BLaER1 (cell line): ENCODE data around the gene ARHGDIG.
A peak's percentile ranks its signal among the peaks of the same experiment; 100 is the strongest.
"Not testable (repeated sequence)": the region's sequence is repeated elsewhere in the genome, so short reads cannot be mapped to it uniquely, and the experiment has no call there.

ENCODE experiments used
- H3K27ac ChIP-seq: shearing (Covaris generic); formaldehyde crosslinking; 2 replicates; pipeline ENCODE4 v1.8.1; 2022
- H3K27me3 ChIP-seq: shearing (Covaris generic); formaldehyde crosslinking; 2 replicates; pipeline ENCODE4 v1.8.1; 2022
- H3K36me3 ChIP-seq: shearing (Covaris generic); formaldehyde crosslinking; 2 replicates; pipeline ENCODE4 v1.8.1; 2022
- H3K4me1 ChIP-seq: shearing (Covaris generic); formaldehyde crosslinking; 2 replicates; pipeline ENCODE4 v1.8.1; 2022
- H3K4me2 ChIP-seq: shearing (Covaris generic); formaldehyde crosslinking; 2 replicates; pipeline ENCODE4 v1.8.1; 2022
- H3K4me3 ChIP-seq: shearing (Covaris generic); formaldehyde crosslinking; 2 replicates; pipeline ENCODE4 v1.8.1; 2022
- H3K9ac ChIP-seq: shearing (Covaris generic); formaldehyde crosslinking; 2 replicates; pipeline ENCODE4 v1.8.1; 2022
- H3K9me3 ChIP-seq: shearing (Covaris generic); formaldehyde crosslinking; 2 replicates; pipeline ENCODE4 v1.8.1; 2022
- H4K20me1 ChIP-seq: shearing (Covaris generic); formaldehyde crosslinking; 2 replicates; pipeline ENCODE4 v1.8.1; 2022
- Cebpa-rat ChIP-seq: shearing (Covaris generic); IDR thresholded peaks from 2 replicates; pipeline ENCODE4 v1.8.1; 2022

The ARHGDIG gene

GRCh38 chr16:252366-253337 is 27.7 kb upstream of the ARHGDIG start:
- peaks cover 56% of the 10 kb centered on the region for H3K4me1 ChIP-seq

GRCh38 chr16:253833-254232 is 26.6 kb upstream of the ARHGDIG start:
- Histone ChIP-seq H4K20me1 (no peaks in the 10 kb centered on the region), H3K4me3 (peak overlapping the region; percentile 39; the same call in 1 of the 2 replicates), H3K27ac (peak overlapping the region; percentile 72), H3K9ac (peak overlapping the region; percentile 46; the same call in 1 of the 2 replicates), H3K4me1 (peaks cover 56% of the 10 kb centered on the region), H3K4me2 (peak overlapping the region; percentile 85), H3K36me3 (peaks cover 64% of the 10 kb centered on the region), H3K9me3 (no peaks in the 10 kb centered on the region), H3K27me3 (no peaks in the 10 kb centered on the region)
- TF ChIP-seq Cebpa-rat, result no peak

More at GRCh38 chr16:252366-253337, 27.7 kb upstream of the ARHGDIG start:
- Histone ChIP-seq H3K4me2 (peak overlapping the region; percentile 85), H4K20me1 (no peaks in the 10 kb centered on the region), H3K27me3 (no peaks in the 10 kb centered on the region), H3K9ac (peak overlapping the region; percentile 70), H3K27ac (peak overlapping the region; percentile 82), H3K4me3 (peak overlapping the region; percentile 51), H3K9me3 (no peaks in the 10 kb centered on the region), H3K36me3 (peaks cover 67% of the 10 kb centered on the region)
- no peak for TF ChIP-seq Cebpa-rat

- H4K20me1 ChIP-seq, result no peaks in the 10 kb centered on the region
These were observed 25.9 kb upstream of the ARHGDIG start for GRCh38 chr16:254461-254860.

DNA sequence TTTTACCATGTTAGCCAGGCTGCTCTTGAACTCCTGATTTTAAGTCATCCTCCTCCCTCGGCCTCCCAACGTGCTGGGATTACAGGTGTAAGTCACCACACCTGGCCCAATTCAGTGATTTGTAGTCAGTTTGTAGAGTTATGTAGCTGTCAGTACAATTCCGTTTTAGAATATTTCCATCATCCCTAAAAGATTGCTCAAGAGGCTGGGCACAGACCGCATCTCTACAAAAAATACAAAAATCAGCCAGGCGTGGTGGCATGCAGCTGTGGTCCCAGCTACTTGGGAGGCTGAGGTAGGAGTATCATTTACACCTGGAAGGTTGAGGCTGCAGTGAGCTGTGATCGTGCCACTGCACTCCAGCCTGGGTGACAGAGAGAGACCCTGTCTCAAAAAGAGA is 25.2 kb upstream of the ARHGDIG start:
- Histone ChIP-seq H3K4me3 (no peak overlapping the region), H3K27ac (peak overlapping the region; percentile 72), H3K4me1 (peaks cover 55% of the 10 kb centered on the region), H3K9me3 (no peaks in the 10 kb centered on the region), H3K27me3 (no peaks in the 10 kb centered on the region), H3K9ac (no peak overlapping the region; the same call in 1 of the 2 replicates), H3K4me2 (peak overlapping the region; percentile 85), H4K20me1 (0 out of 2 replicates have a peak, but pooled peaks cover 7% of the 10 kb centered on the region), H3K36me3 (peaks cover 66% of the 10 kb centered on the region)
- TF ChIP-seq Cebpa-rat, result peak; percentile 88

More at GRCh38 chr16:254461-254860, 25.9 kb upstream of the ARHGDIG start:
- H3K36me3 ChIP-seq, result peaks cover 64% of the 10 kb centered on the region
- no peak overlapping the region for H3K4me3 ChIP-seq
- H3K27ac ChIP-seq, result peak overlapping the region; percentile 72
- peaks cover 56% of the 10 kb centered on the region for H3K4me1 ChIP-seq
- H3K9me3 ChIP-seq, result no peaks in the 10 kb centered on the region
- no peaks in the 10 kb centered on the region for H3K27me3 ChIP-seq
- peak overlapping the region; percentile 46; the same call in 1 of the 2 replicates for H3K9ac ChIP-seq
- TF ChIP-seq Cebpa-rat, result no peak
- H3K4me2 ChIP-seq, result peak overlapping the region; percentile 85

- H3K9me3 ChIP-seq, H3K4me3 ChIP-seq, H3K27me3 ChIP-seq, H3K27ac ChIP-seq, H3K9ac ChIP-seq, H3K4me2 ChIP-seq: not testable (repeated sequence)
- H4K20me1 ChIP-seq, result 0 out of 2 replicates have a peak, but pooled peaks cover 11% of the 10 kb centered on the region
- H3K36me3 ChIP-seq, result peaks cover 88% of the 10 kb centered on the region
- H3K4me1 ChIP-seq, result peaks cover 29% of the 10 kb centered on the region
These were observed 22.3 kb upstream of the ARHGDIG start for GRCh38 chr16:258091-258490.

GRCh38 chr16:259226-259625 is 21.2 kb upstream of the ARHGDIG start:
- peaks cover 17% of the 10 kb centered on the region for H3K4me1 ChIP-seq
- H3K9me3 ChIP-seq, result no peaks in the 10 kb centered on the region
- H3K27me3 ChIP-seq, result no peaks in the 10 kb centered on the region
- peaks cover 95% of the 10 kb centered on the region for H3K36me3 ChIP-seq
- H4K20me1 ChIP-seq, result 0 out of 2 replicates have a peak, but pooled peaks cover 11% of the 10 kb centered on the region
- no peak overlapping the region for H3K4me3 ChIP-seq
- no peak overlapping the region for H3K27ac ChIP-seq
- no peak overlapping the region for H3K9ac ChIP-seq
- TF ChIP-seq Cebpa-rat, result no peak
- no peak overlapping the region for H3K4me2 ChIP-seq

- Histone ChIP-seq H3K9me3 (no peaks in the 10 kb centered on the region), H3K9ac (no peak overlapping the region), H3K4me2 (no peak overlapping the region), H4K20me1 (0 out of 2 replicates have a peak, but pooled peaks cover 11% of the 10 kb centered on the region), H3K36me3 (peaks cover 95% of the 10 kb centered on the region), H3K27ac (no peak overlapping the region), H3K27me3 (no peaks in the 10 kb centered on the region), H3K4me3 (no peak overlapping the region), H3K4me1 (peaks cover 11% of the 10 kb centered on the region)
- TF ChIP-seq Cebpa-rat, result no peak
These were observed 20.6 kb upstream of the ARHGDIG start for GRCh38 chr16:259814-260253.

GRCh38 chr16:260326-260725 is 20.1 kb upstream of the ARHGDIG start:
- no peak overlapping the region for H3K4me3 ChIP-seq
- peaks cover 6% of the 10 kb centered on the region for H3K4me1 ChIP-seq
- H3K27me3 ChIP-seq, result no peaks in the 10 kb centered on the region
- no peak for TF ChIP-seq Cebpa-rat
- no peak overlapping the region for H3K4me2 ChIP-seq
- H3K27ac ChIP-seq, result no peak overlapping the region
- peaks cover 95% of the 10 kb centered on the region for H3K36me3 ChIP-seq
- H3K9me3 ChIP-seq, result no peaks in the 10 kb centered on the region
- H3K9ac ChIP-seq, result no peak overlapping the region
- H4K20me1 ChIP-seq, result 0 out of 2 replicates have a peak, but pooled peaks cover 11% of the 10 kb centered on the region

GRCh38 chr16:261031-261691 is 19.2 kb upstream of the ARHGDIG start:
- Histone ChIP-seq H3K4me1 (no peaks in the 10 kb centered on the region), H3K27ac (no peak overlapping the region), H3K4me3 (no peak overlapping the region), H3K27me3 (no peaks in the 10 kb centered on the region), H3K4me2 (no peak overlapping the region), H3K9me3 (no peaks in the 10 kb centered on the region), H4K20me1 (0 out of 2 replicates have a peak, but pooled peaks cover 11% of the 10 kb centered on the region), H3K9ac (no peak overlapping the region), H3K36me3 (peaks cover 95% of the 10 kb centered on the region)
- TF ChIP-seq Cebpa-rat, result no peak
